ENCODE data around the gene STMN1. TPM values are rescaled to one million over a fixed set of nuclear protein-coding genes. Genes with fewer than 3 reads are reported as not detected.

The STMN1 gene
- polyA plus RNA-seq, 1 donor (not counting 4 experiments of a cell fraction or from before 2014, with no cell fraction given), result 82.8 TPM

- Histone ChIP-seq H3K4me2 (ENCODE audit: control insufficient read depth, extremely low read depth, insufficient read depth, low read depth, low read length) (no peak overlapping the region), H3K79me2 (ENCODE audit: control insufficient read depth, insufficient read depth, low read length) (no peaks in the 10 kb centered on the region), H3K9me3 (ENCODE audit: control insufficient read depth, low read depth, low read length) (no peaks in the 10 kb centered on the region), H3K27ac (ENCODE audit: control insufficient read depth, insufficient read depth, low read length) (no peak overlapping the region), H3K9me1 (ENCODE audit: control insufficient read depth, extremely low read depth, insufficient read depth, low read length) (no peaks in the 10 kb centered on the region), H3K36me3 (ENCODE audit: control insufficient read depth in 2 of 2, extremely low read depth in 1 of 2, insufficient read depth in 2 of 2, low read length in 2 of 2) (no peaks in the 10 kb centered on the region), H4K20me1 (ENCODE audit: control insufficient read depth, extremely low read depth, insufficient read depth, low read length) (no peaks in the 10 kb centered on the region), H3K9ac (ENCODE audit: control insufficient read depth, extremely low read depth, insufficient read depth, low read length) (no peak overlapping the region), H2AFZ (ENCODE audit: control insufficient read depth, low read length) (no peak overlapping the region), H3K4me1 (ENCODE audit: control insufficient read depth, extremely low read depth, insufficient read depth, low read length) (peaks cover 16% of the 10 kb centered on the region), H3K27me3 (ENCODE audit: control insufficient read depth, extremely low read depth, insufficient read depth, low read length) (no peaks in the 10 kb centered on the region), H3K4me3 (ENCODE audit: control insufficient read depth in 2 of 3, extremely low read depth in 1 of 3, insufficient read depth in 2 of 3, low read depth in 1 of 3, low read length in 3 of 3) (no peak overlapping the region)
- TF ChIP-seq CTCF (optimal IDR thresholded peaks at IDR 0.05 in 1 of 3, IDR thresholded peaks at IDR 0.05 in 1 of 3, conservative IDR thresholded peaks at IDR 0.05 in 1 of 3; ENCODE audit: extremely low read depth in 1 of 3, insufficient read depth in 2 of 3, low read length in 3 of 3) (no peak), EZH2 (IDR thresholded peaks at IDR 0.05; ENCODE audit: low read length) (no peak)
- FAIRE-seq (no peak), DNase-seq (ENCODE audit: low read depth, low spot score) (no peak)
- dilution Hi-C loops (cut with MboI; ENCODE audit: extremely low pct_ligation_motif_present, low sequenced_read_pairs), result no loop called here
Measured at GRCh38 chr1:25924454-25924853, 18.2 kb upstream of the STMN1 start.

- peaks cover 16% of the 10 kb centered on the region for H3K4me1 ChIP-seq (ENCODE audit: control insufficient read depth, extremely low read depth, insufficient read depth, low read length)
- H3K4me2 ChIP-seq (ENCODE audit: control insufficient read depth, extremely low read depth, insufficient read depth, low read depth, low read length), result peak overlapping the region; percentile 87
- no peaks in the 10 kb centered on the region for H3K9me3 ChIP-seq (ENCODE audit: control insufficient read depth, low read depth, low read length)
- dilution Hi-C loops (cut with MboI; ENCODE audit: extremely low pct_ligation_motif_present, low sequenced_read_pairs), result no loop called here
- H3K27ac ChIP-seq (ENCODE audit: control insufficient read depth, insufficient read depth, low read length), result no peak overlapping the region
- peak overlapping the region; percentile 58 for H3K9ac ChIP-seq (ENCODE audit: control insufficient read depth, extremely low read depth, insufficient read depth, low read length)
- no peaks in the 10 kb centered on the region for H3K79me2 ChIP-seq (ENCODE audit: control insufficient read depth, insufficient read depth, low read length)
- no peaks in the 10 kb centered on the region for H4K20me1 ChIP-seq (ENCODE audit: control insufficient read depth, extremely low read depth, insufficient read depth, low read length)
- H2AFZ ChIP-seq (ENCODE audit: control insufficient read depth, low read length), result peak overlapping the region; percentile 95
- no peaks in the 10 kb centered on the region for H3K36me3 ChIP-seq (ENCODE audit: control insufficient read depth in 2 of 2, extremely low read depth in 1 of 2, insufficient read depth in 2 of 2, low read length in 2 of 2)
- H3K9me1 ChIP-seq (ENCODE audit: control insufficient read depth, extremely low read depth, insufficient read depth, low read length), result no peaks in the 10 kb centered on the region
- H3K27me3 ChIP-seq (ENCODE audit: control insufficient read depth, extremely low read depth, insufficient read depth, low read length), result no peaks in the 10 kb centered on the region
- peak overlapping the region; percentile 41 to 71 (median 59) for H3K4me3 ChIP-seq (ENCODE audit: control insufficient read depth in 2 of 3, extremely low read depth in 1 of 3, insufficient read depth in 2 of 3, low read depth in 1 of 3, low read length in 3 of 3)
- TF ChIP-seq CTCF (optimal IDR thresholded peaks at IDR 0.05 in 1 of 3, IDR thresholded peaks at IDR 0.05 in 1 of 3, conservative IDR thresholded peaks at IDR 0.05 in 1 of 3; ENCODE audit: extremely low read depth in 1 of 3, insufficient read depth in 2 of 3, low read length in 3 of 3) (no peak), EZH2 (IDR thresholded peaks at IDR 0.05; ENCODE audit: low read length) (no peak)
- FAIRE-seq, result peak; percentile 57
- no peak for DNase-seq (ENCODE audit: low read depth, low spot score)
Measured at GRCh38 chr1:25922971-25923552, 16.8 kb upstream of the STMN1 start.
